Upper lobe of left lung (tissue), 6 donors: ENCODE measurements around the gene CAPZB. TPM values are rescaled to one million over a fixed set of nuclear protein-coding genes. Genes with fewer than 3 reads are reported as not detected.

Source experiments
- ATAC-seq, 2 donors: fragments of 200-7000 bp; cut with Tn5 transposase; one replicate each; pipeline ENCODE4 v1.9.1; 2022; ENCODE audit warnings: mild to moderate bottlenecking in 2 of 2, moderate library complexity in 2 of 2; ENCODE audit not compliant: low FRiP score in 2 of 2
- DNase-seq, 2 donors: peaks; one replicate each; pipeline ENCODE4 v3.0.0-alpha.2; 2019 to 2020
- H3K27ac ChIP-seq, 4 donors: fragments of 200-600 bp; sonication (generic); one replicate each; pipeline ENCODE4 v1.5.1; 2016 to 2019
- H3K27me3 ChIP-seq, 4 donors: fragments of 200-600 bp; sonication (generic); one replicate each; pipeline ENCODE4 v1.5.1; 2017 to 2019
- H3K36me3 ChIP-seq, 4 donors: fragments of 200-600 bp; sonication (generic); one replicate each; pipeline ENCODE4 v1.5.1; 2016 to 2019
- H3K4me1 ChIP-seq, 4 donors: fragments of 200-600 bp; sonication (generic); one replicate each; pipeline ENCODE4 v1.5.1; 2018 to 2019
- H3K4me3 ChIP-seq, 4 donors: fragments of 200-600 bp; sonication (generic); one replicate each; pipeline ENCODE4 v1.5.1; 2017 to 2019; ENCODE audit warnings: mild to moderate bottlenecking in 2 of 4, moderate library complexity in 1 of 4
- H3K9me3 ChIP-seq, 4 donors: fragments of 200-600 bp; sonication (generic); one replicate each; pipeline ENCODE4 v1.5.1; 2018 to 2019
- CTCF ChIP-seq, 6 experiments: fragments of 450-650 bp in 4 of 6; fragments of 200-600 bp in 2 of 6; sonication (generic) in 2 of 6; IDR thresholded peaks; one replicate each; pipeline ENCODE4 v1.5.1; 2016 to 2019; ENCODE audit warnings: antibody characterized with exemption in 6 of 6
- EP300 ChIP-seq, 4 donors: sonication (generic); formaldehyde crosslinking; IDR thresholded peaks; one replicate each; pipeline ENCODE4 v1.5.1; 2017; ENCODE audit warnings: antibody characterized with exemption in 4 of 4, control low read depth in 2 of 4
- POLR2A ChIP-seq, 4 donors: fragments of 450-650 bp; IDR thresholded peaks; one replicate each; pipeline ENCODE4 v1.5.1; 2016 to 2017; ENCODE audit warnings: antibody characterized with exemption in 4 of 4, mild to moderate bottlenecking in 2 of 4
- POLR2AphosphoS5 ChIP-seq, 2 donors: sonication (generic); formaldehyde crosslinking; IDR thresholded peaks; one replicate each; pipeline ENCODE4 v1.5.1; 2017; ENCODE audit warnings: antibody characterized with exemption in 2 of 2
- WGBS, 2 donors: methylation state at CpG; one replicate each; pipeline ENCODE4 v1.1.5; 2017 to 2018; 5-methylcytosine and 5-hydroxymethylcytosine counted together
- total RNA-seq, 6 donors: library from RNA; depleted of rRNA in 4 of 6; stranded (reverse); fragments of >200 nt in 4 of 6; gene quantifications; one replicate each; pipeline versions ENCODE4 v1.1.0 to v1.2.1, GENCODE V29; 2016 to 2021
- donor health status: DM: no; HTN: no; CAD: no; lungs with moderate emphysema.
- donor health status: DM: no; HTN: yes; CAD: no; lungs with severe emphysema.

The CAPZB gene
- total RNA-seq, 6 donors from 2014 or later: 96.4 to 303 (median 144) TPM

- ATAC-seq: no peak
- Histone ChIP-seq H3K27ac (peak overlapping the region; percentile 48 to 76 (median 67)), H3K36me3 (peaks cover 0 to 4% (median 0%) of the 10 kb centered on the region in 4 donors), H3K9me3 (no peaks in the 10 kb centered on the region), H3K4me3 (no peak overlapping the region), H3K4me1 (peaks cover 79 to 87% (median 82%) of the 10 kb centered on the region in 4 donors), H3K27me3 (no peaks in the 10 kb centered on the region)
- DNase-seq: no peak
- no peak for TF ChIP-seq EP300 (IDR thresholded peaks at IDR 0.05)
- TF ChIP-seq CTCF (IDR thresholded peaks at IDR 0.05): no peak
- no peak for TF ChIP-seq POLR2A (IDR thresholded peaks at IDR 0.05)
- TF ChIP-seq POLR2AphosphoS5 (IDR thresholded peaks at IDR 0.05): no peak
- WGBS, 2 donors: 76% methylated on average over 13 to 14 of the region's 14 CpGs
Measured at GRCh38 chr1:19427087-19427781, 58.1 kb downstream of the CAPZB start.

GRCh38 chr1:19426294-19427086 is 58.8 kb downstream of the CAPZB start:
- Histone ChIP-seq H3K9me3 (no peaks in the 10 kb centered on the region), H3K27me3 (no peaks in the 10 kb centered on the region), H3K4me3 (no peak overlapping the region), H3K36me3 (peaks cover 0 to 4% (median 0%) of the 10 kb centered on the region in 4 donors), H3K27ac (peak overlapping the region; percentile 48 to 76 (median 67)), H3K4me1 (peaks cover 79 to 89% (median 82%) of the 10 kb centered on the region in 4 donors)
- TF ChIP-seq POLR2AphosphoS5 (IDR thresholded peaks at IDR 0.05) (no peak), POLR2A (IDR thresholded peaks at IDR 0.05) (no peak), EP300 (IDR thresholded peaks at IDR 0.05) (no peak), CTCF (IDR thresholded peaks at IDR 0.05) (no peak)
- no peak for ATAC-seq
- peak in 1 of 2 donors; percentile 42 for DNase-seq
- 73 to 81% methylated on average over 6 to 13 of the region's 13 CpGs for WGBS, 2 donors

DNA sequence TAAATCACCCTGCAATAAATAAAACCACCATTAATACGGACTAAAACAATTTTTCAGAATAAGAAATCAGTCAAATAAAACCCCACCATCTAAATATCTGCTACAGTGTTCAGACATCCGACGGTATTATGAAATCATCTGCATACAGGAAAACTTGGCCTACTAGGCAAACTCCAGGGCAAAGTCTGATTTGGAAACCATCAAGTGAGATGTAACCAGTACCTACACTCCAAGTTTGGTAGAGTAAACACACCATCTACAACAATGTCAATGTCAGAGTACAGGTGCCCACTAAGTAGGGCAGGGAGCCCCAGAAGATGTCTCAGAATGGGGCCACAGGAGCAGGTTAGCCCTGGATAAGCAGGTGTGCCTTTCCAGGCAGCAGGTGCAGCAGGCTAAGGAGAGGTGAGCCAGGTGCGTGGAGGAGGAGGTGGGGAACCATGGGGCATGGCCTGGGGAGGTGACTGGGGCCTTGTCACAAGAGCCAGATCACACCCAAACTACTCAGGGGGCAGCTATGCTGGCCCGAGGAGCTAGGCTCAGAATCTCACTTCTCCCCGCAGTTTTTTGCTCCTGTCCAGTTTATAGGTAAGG is 59.6 kb downstream of the CAPZB start:
- 68 to 80% methylated on average over 6 of the region's 6 CpGs for WGBS, 2 donors

More for the DNA sequence above, 59.6 kb downstream of the CAPZB start:
- TF ChIP-seq EP300 (IDR thresholded peaks at IDR 0.05) (no peak), CTCF (IDR thresholded peaks at IDR 0.05) (no peak), POLR2AphosphoS5 (IDR thresholded peaks at IDR 0.05) (no peak), POLR2A (IDR thresholded peaks at IDR 0.05) (no peak)
- no peak for DNase-seq
- no peak for ATAC-seq
- H3K4me3 ChIP-seq: no peak overlapping the region
- peak overlapping the region; percentile 48 to 76 (median 67) for H3K27ac ChIP-seq
- no peaks in the 10 kb centered on the region for H3K9me3 ChIP-seq
- peaks cover 0 to 4% (median 0%) of the 10 kb centered on the region in 4 donors for H3K36me3 ChIP-seq
- H3K27me3 ChIP-seq: no peaks in the 10 kb centered on the region
- H3K4me1 ChIP-seq: peaks cover 75 to 93% (median 81%) of the 10 kb centered on the region in 4 donors
